GM23338 (cell line): Measurements from ENCODE around the gene FLT1. TPM values are rescaled to one million over a fixed set of nuclear protein-coding genes. Genes with fewer than 3 reads are reported as not detected.

Experiments
- ATAC-seq: fragments of 200-7000 bp; cut with Tn5 transposase; 3 replicates; pipeline ENCODE4 v1.9.1; 2020
- DNase-seq: peaks from one replicate; pipeline ENCODE4 v3.0.0-alpha.2; 2015; ENCODE audit warnings: low spot score
- H2AFZ ChIP-seq: fragments of 200-600 bp; sonication (generic); 2 replicates; pipeline ENCODE4 v1.8.0; 2016; ENCODE audit warnings: antibody characterized with exemption, mild to moderate bottlenecking, moderate library complexity
- H3F3A ChIP-seq: fragments of 200-600 bp; sonication (generic); replicated peaks from 2 replicates; pipeline ENCODE4 v1.8.0; 2017; ENCODE audit warnings: antibody characterized with exemption, mixed run types, low read depth
- H3K27ac ChIP-seq: fragments of 200-600 bp; sonication (generic); 2 replicates; pipeline ENCODE4 v1.6.1; 2016; ENCODE audit warnings: low read depth
- H3K27me3 ChIP-seq: fragments of 200-600 bp; sonication (generic); 2 replicates; pipeline ENCODE4 v1.8.0; 2016; ENCODE audit warnings: mild to moderate bottlenecking, mixed run types, moderate library complexity; ENCODE audit not compliant: insufficient read depth
- H3K36me3 ChIP-seq: fragments of 200-600 bp; sonication (generic); 2 replicates; pipeline ENCODE4 v1.8.0; 2016; ENCODE audit warnings: mild to moderate bottlenecking; ENCODE audit not compliant: insufficient read depth
- H3K4me1 ChIP-seq: fragments of 200-600 bp; sonication (generic); 2 replicates; pipeline ENCODE4 v1.8.0; 2016; ENCODE audit warnings: mild to moderate bottlenecking, moderate library complexity; ENCODE audit not compliant: insufficient read depth
- H3K4me2 ChIP-seq: fragments of 200-600 bp; sonication (generic); 2 replicates; pipeline ENCODE4 v1.7.1; 2017; ENCODE audit warnings: mixed run types
- H3K4me3 ChIP-seq: fragments of 200-600 bp; sonication (generic); 2 replicates; pipeline ENCODE4 v1.6.1; 2016; ENCODE audit warnings: mixed run types
- H3K79me2 ChIP-seq: fragments of 200-600 bp; sonication (generic); replicated peaks from 2 replicates; pipeline ENCODE4 v1.8.0; 2017; ENCODE audit warnings: mild to moderate bottlenecking; ENCODE audit not compliant: insufficient read depth
- H3K9me2 ChIP-seq: fragments of 200-600 bp; sonication (generic); 2 replicates; pipeline ENCODE4 v1.8.0; 2017; ENCODE audit not compliant: insufficient read depth
- H4K20me1 ChIP-seq: fragments of 200-600 bp; sonication (generic); replicated peaks from 2 replicates; pipeline ENCODE4 v1.8.0; 2017; ENCODE audit warnings: mild to moderate bottlenecking; ENCODE audit not compliant: insufficient read depth
- H3K27ac Mint-ChIP-seq: 2 replicates; pipeline ENCODE4 v1.8.0; 2020; ENCODE audit warnings: inconsistent platforms, mild to moderate bottlenecking, moderate library complexity, mixed read lengths
- H3K27me3 Mint-ChIP-seq: 3 replicates; pipeline ENCODE4 v1.8.0; 2022; ENCODE audit warnings: low read depth, mild to moderate bottlenecking, moderate library complexity, mixed read lengths, inconsistent platforms; ENCODE audit not compliant: insufficient read depth, poor library complexity
- H3K36me3 Mint-ChIP-seq: 3 replicates; pipeline ENCODE4 v1.8.0; 2021; ENCODE audit warnings: low read depth, mild to moderate bottlenecking, inconsistent platforms, moderate library complexity, mixed read lengths
- H3K4me1 Mint-ChIP-seq: 3 replicates; pipeline ENCODE4 v1.8.0; 2020; ENCODE audit warnings: mild to moderate bottlenecking, inconsistent platforms, mixed read lengths
- H3K4me3 Mint-ChIP-seq: 3 replicates; pipeline ENCODE4 v1.8.0; 2021; ENCODE audit warnings: moderate library complexity, mild to moderate bottlenecking, inconsistent platforms, mixed read lengths
- H3K9me3 Mint-ChIP-seq: 3 replicates; pipeline ENCODE4 v1.8.0; 2020; ENCODE audit warnings: moderate library complexity, mild to moderate bottlenecking, inconsistent platforms, mixed read lengths
- CREB1 ChIP-seq: fragments of 250-450 bp; sonication (Bioruptor Pico); IDR thresholded peaks from 2 replicates; pipeline ENCODE4 v1.5.0; 2020; ENCODE audit warnings: low read depth, mild to moderate bottlenecking, moderate library complexity
- EZH2 ChIP-seq: fragments of 200-600 bp; sonication (generic); IDR thresholded peaks from one replicate; pipeline ENCODE4 v1.8.0; 2017; ENCODE audit warnings: antibody characterized with exemption, mild to moderate bottlenecking, low read depth; ENCODE audit not compliant: unreplicated experiment
- EZH2phosphoT487 ChIP-seq: fragments of 200-600 bp; sonication (generic); IDR thresholded peaks from one replicate; pipeline ENCODE4 v1.8.1; 2018; ENCODE audit warnings: antibody characterized with exemption; ENCODE audit not compliant: unreplicated experiment
- JUNB ChIP-seq: IDR thresholded peaks from one replicate; pipeline ENCODE4 v1.6.1; 2016; ENCODE audit warnings: antibody characterized with exemption; ENCODE audit not compliant: unreplicated experiment
- NANOG ChIP-seq: IDR thresholded peaks from 2 replicates; pipeline ENCODE4 v1.6.1; 2016; ENCODE audit warnings: antibody characterized with exemption, borderline replicate concordance
- POLR2AphosphoS5 ChIP-seq: IDR thresholded peaks from 2 replicates; pipeline ENCODE4 v1.6.1; 2016; ENCODE audit warnings: antibody characterized with exemption, low read depth
- STAT1 ChIP-seq: IDR thresholded peaks from one replicate; pipeline ENCODE4 v1.6.1; 2016; ENCODE audit warnings: antibody characterized with exemption; ENCODE audit not compliant: unreplicated experiment
- ZNF114 ChIP-seq: fragments of 250-450 bp; sonication (Bioruptor Pico); IDR thresholded peaks from 2 replicates; pipeline ENCODE4 v1.5.0; 2020; ENCODE audit warnings: mild to moderate bottlenecking, moderate library complexity
- ZNF331 ChIP-seq: fragments of 250-450 bp; sonication (Bioruptor Pico); IDR thresholded peaks from 2 replicates; pipeline ENCODE4 v1.5.0; 2020; ENCODE audit warnings: low read depth, mild to moderate bottlenecking, moderate library complexity
- polyA plus RNA-seq: library from polyadenylated mRNA; unstranded; fragments of >200 nt; fragmentation: Nextera tagmentation; extraction: Ambion mirVana; gene quantifications from 2 replicates; pipeline ENCODE4 v1.2.1, GENCODE V29; 2016
- total RNA-seq: library from RNA; depleted of rRNA; stranded (reverse); fragments of >200 nt; shearing (Covaris generic); gene quantifications from 2 replicates; pipeline ENCODE4 v1.2.3, GENCODE V29; 2014
- TF ChIP-seq, protein P1 (sequence below): fragments of 250-450 bp; sonication (Bioruptor Pico); IDR thresholded peaks from 2 replicates; pipeline ENCODE4 v1.5.0; 2020; ENCODE audit warnings: mild to moderate bottlenecking, moderate library complexity
- TF ChIP-seq, protein P2 (sequence below): IDR thresholded peaks from one replicate; pipeline ENCODE4 v1.6.1; 2018; ENCODE audit warnings: antibody characterized with exemption; ENCODE audit not compliant: unreplicated experiment
- TF ChIP-seq, protein P3 (sequence below), 2 experiments: fragments of 200-600 bp in 1 of 2; sonication (generic) in 1 of 2; conservative IDR thresholded peaks; 2 replicates each; pipeline versions ENCODE4 v1.5.1 to v1.6.1; 2016 to 2017; ENCODE audit warnings: antibody characterized with exemption in 2 of 2, low read depth in 2 of 2, mild to moderate bottlenecking in 2 of 2, moderate library complexity in 1 of 2
- TF ChIP-seq, protein P4 (sequence below): IDR thresholded peaks from 2 replicates; pipeline ENCODE4 v1.6.1; 2016; ENCODE audit warnings: antibody characterized with exemption

FLT1 gene
- total and polyA plus RNA-seq, 2 experiments from 2014 or later: 26.8 to 116 TPM

GRCh38 chr13:28536371-28536770, 41.4 kb upstream of the FLT1 start:
- ATAC-seq (no peak), DNase-seq (no peak)
- H3K36me3 Mint-ChIP-seq: no peaks in the 10 kb centered on the region
- peaks cover 18% of the 10 kb centered on the region for H3K27me3 Mint-ChIP-seq
- peaks cover 10% of the 10 kb centered on the region for H3K4me1 Mint-ChIP-seq
- Histone ChIP-seq H3K4me2 (no peak overlapping the region), H3K4me3 (no peak overlapping the region), H3K27me3 (peaks cover 30% of the 10 kb centered on the region), H3K36me3 (no peaks in the 10 kb centered on the region), H3K9me2 (no peaks in the 10 kb centered on the region), H3K79me2 (no peaks in the 10 kb centered on the region), H3K4me1 (peaks cover 6% of the 10 kb centered on the region; the same call in 1 of the 2 replicates), H3K27ac (no peak overlapping the region), H4K20me1 (no peaks in the 10 kb centered on the region), H2AFZ (no peak overlapping the region), H3F3A (peaks cover 13% of the 10 kb centered on the region)
- H3K4me3 Mint-ChIP-seq: no peak overlapping the region
- H3K27ac Mint-ChIP-seq: no peak overlapping the region
- H3K9me3 Mint-ChIP-seq: peaks cover 19% of the 10 kb centered on the region
- TF ChIP-seq, protein P1, sequence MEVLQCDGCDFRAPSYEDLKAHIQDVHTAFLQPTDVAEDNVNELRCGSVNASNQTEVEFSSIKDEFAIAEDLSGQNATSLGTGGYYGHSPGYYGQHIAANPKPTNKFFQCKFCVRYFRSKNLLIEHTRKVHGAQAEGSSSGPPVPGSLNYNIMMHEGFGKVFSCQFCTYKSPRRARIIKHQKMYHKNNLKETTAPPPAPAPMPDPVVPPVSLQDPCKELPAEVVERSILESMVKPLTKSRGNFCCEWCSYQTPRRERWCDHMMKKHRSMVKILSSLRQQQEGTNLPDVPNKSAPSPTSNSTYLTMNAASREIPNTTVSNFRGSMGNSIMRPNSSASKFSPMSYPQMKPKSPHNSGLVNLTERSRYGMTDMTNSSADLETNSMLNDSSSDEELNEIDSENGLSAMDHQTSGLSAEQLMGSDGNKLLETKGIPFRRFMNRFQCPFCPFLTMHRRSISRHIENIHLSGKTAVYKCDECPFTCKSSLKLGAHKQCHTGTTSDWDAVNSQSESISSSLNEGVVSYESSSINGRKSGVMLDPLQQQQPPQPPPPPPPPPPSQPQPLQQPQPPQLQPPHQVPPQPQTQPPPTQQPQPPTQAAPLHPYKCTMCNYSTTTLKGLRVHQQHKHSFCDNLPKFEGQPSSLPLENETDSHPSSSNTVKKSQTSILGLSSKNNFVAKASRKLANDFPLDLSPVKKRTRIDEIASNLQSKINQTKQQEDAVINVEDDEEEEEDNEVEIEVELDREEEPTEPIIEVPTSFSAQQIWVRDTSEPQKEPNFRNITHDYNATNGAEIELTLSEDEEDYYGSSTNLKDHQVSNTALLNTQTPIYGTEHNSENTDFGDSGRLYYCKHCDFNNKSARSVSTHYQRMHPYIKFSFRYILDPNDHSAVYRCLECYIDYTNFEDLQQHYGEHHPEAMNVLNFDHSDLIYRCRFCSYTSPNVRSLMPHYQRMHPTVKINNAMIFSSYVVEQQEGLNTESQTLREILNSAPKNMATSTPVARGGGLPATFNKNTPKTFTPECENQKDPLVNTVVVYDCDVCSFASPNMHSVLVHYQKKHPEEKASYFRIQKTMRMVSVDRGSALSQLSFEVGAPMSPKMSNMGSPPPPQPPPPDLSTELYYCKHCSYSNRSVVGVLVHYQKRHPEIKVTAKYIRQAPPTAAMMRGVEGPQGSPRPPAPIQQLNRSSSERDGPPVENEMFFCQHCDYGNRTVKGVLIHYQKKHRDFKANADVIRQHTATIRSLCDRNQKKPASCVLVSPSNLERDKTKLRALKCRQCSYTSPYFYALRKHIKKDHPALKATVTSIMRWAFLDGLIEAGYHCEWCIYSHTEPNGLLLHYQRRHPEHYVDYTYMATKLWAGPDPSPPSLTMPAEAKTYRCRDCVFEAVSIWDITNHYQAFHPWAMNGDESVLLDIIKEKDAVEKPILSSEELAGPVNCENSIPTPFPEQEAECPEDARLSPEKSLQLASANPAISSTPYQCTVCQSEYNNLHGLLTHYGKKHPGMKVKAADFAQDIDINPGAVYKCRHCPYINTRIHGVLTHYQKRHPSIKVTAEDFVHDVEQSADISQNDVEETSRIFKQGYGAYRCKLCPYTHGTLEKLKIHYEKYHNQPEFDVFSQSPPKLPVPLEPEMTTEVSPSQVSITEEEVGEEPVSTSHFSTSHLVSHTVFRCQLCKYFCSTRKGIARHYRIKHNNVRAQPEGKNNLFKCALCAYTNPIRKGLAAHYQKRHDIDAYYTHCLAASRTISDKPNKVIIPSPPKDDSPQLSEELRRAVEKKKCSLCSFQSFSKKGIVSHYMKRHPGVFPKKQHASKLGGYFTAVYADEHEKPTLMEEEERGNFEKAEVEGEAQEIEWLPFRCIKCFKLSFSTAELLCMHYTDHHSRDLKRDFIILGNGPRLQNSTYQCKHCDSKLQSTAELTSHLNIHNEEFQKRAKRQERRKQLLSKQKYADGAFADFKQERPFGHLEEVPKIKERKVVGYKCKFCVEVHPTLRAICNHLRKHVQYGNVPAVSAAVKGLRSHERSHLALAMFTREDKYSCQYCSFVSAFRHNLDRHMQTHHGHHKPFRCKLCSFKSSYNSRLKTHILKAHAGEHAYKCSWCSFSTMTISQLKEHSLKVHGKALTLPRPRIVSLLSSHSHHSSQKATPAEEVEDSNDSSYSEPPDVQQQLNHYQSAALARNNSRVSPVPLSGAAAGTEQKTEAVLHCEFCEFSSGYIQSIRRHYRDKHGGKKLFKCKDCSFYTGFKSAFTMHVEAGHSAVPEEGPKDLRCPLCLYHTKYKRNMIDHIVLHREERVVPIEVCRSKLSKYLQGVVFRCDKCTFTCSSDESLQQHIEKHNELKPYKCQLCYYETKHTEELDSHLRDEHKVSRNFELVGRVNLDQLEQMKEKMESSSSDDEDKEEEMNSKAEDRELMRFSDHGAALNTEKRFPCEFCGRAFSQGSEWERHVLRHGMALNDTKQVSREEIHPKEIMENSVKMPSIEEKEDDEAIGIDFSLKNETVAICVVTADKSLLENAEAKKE (CRISPR knock-in tag): no peak
- TF ChIP-seq EZH2phosphoT487 (no peak), ZNF114 (CRISPR knock-in tag) (no peak), CREB1 (CRISPR knock-in tag) (no peak), ZNF331 (CRISPR knock-in tag) (no peak), NANOG (no peak), STAT1 (no peak), POLR2AphosphoS5 (no peak), JUNB (no peak), EZH2 (no peak)
- TF ChIP-seq, protein P2, sequence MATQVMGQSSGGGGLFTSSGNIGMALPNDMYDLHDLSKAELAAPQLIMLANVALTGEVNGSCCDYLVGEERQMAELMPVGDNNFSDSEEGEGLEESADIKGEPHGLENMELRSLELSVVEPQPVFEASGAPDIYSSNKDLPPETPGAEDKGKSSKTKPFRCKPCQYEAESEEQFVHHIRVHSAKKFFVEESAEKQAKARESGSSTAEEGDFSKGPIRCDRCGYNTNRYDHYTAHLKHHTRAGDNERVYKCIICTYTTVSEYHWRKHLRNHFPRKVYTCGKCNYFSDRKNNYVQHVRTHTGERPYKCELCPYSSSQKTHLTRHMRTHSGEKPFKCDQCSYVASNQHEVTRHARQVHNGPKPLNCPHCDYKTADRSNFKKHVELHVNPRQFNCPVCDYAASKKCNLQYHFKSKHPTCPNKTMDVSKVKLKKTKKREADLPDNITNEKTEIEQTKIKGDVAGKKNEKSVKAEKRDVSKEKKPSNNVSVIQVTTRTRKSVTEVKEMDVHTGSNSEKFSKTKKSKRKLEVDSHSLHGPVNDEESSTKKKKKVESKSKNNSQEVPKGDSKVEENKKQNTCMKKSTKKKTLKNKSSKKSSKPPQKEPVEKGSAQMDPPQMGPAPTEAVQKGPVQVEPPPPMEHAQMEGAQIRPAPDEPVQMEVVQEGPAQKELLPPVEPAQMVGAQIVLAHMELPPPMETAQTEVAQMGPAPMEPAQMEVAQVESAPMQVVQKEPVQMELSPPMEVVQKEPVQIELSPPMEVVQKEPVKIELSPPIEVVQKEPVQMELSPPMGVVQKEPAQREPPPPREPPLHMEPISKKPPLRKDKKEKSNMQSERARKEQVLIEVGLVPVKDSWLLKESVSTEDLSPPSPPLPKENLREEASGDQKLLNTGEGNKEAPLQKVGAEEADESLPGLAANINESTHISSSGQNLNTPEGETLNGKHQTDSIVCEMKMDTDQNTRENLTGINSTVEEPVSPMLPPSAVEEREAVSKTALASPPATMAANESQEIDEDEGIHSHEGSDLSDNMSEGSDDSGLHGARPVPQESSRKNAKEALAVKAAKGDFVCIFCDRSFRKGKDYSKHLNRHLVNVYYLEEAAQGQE: no peak
- TF ChIP-seq, protein P3, sequence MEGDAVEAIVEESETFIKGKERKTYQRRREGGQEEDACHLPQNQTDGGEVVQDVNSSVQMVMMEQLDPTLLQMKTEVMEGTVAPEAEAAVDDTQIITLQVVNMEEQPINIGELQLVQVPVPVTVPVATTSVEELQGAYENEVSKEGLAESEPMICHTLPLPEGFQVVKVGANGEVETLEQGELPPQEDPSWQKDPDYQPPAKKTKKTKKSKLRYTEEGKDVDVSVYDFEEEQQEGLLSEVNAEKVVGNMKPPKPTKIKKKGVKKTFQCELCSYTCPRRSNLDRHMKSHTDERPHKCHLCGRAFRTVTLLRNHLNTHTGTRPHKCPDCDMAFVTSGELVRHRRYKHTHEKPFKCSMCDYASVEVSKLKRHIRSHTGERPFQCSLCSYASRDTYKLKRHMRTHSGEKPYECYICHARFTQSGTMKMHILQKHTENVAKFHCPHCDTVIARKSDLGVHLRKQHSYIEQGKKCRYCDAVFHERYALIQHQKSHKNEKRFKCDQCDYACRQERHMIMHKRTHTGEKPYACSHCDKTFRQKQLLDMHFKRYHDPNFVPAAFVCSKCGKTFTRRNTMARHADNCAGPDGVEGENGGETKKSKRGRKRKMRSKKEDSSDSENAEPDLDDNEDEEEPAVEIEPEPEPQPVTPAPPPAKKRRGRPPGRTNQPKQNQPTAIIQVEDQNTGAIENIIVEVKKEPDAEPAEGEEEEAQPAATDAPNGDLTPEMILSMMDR (conservative IDR thresholded peaks at IDR 0.05; ENCODE audit: low read depth in 2 of 2): no peak
- TF ChIP-seq, protein P4, sequence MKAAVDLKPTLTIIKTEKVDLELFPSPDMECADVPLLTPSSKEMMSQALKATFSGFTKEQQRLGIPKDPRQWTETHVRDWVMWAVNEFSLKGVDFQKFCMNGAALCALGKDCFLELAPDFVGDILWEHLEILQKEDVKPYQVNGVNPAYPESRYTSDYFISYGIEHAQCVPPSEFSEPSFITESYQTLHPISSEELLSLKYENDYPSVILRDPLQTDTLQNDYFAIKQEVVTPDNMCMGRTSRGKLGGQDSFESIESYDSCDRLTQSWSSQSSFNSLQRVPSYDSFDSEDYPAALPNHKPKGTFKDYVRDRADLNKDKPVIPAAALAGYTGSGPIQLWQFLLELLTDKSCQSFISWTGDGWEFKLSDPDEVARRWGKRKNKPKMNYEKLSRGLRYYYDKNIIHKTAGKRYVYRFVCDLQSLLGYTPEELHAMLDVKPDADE: no peak
